ENCODE results near the gene ADARB2. TPM values are rescaled to one million over a fixed set of nuclear protein-coding genes. Genes with fewer than 3 reads are reported as not detected.

ADARB2 gene
- total RNA-seq, 1 donor from 2014 or later: not detected

DNA sequence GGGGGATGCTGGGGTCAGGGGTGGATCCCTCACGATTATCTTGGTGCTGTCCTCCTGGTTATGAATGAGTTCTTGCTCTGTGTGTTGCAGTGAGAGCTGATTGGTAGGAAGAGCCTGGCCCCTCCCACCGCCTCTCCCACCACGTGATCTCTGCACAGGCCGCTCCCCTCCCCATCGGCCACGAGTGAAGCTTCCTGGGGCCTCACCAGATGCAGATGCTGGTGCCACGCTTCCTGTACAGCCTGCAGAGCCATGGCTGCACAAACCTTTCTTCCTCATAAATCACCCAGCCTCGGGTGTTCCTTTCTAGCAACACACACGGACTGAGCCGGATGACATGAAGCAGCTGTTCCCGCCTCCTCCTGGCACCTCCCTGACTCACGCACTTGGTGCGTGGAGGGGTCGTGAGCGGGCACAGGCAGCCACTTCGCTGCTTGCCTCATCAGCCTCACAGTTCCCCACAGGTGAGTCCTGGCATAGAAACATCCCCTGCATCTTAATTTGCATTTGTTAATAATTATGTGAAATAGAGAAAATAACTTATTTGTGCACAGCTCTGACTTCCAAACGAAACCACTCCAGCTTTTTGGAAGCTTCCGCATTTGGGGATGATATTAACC is 210.8 kb downstream of the ADARB2 start:
- H3K9me3 ChIP-seq: no peaks in the 10 kb centered on the region
- intact Hi-C loops (cut with DNase I): no loop called here
- DNase-seq (ENCODE audit: low spot score in 2 of 2): no peak
- no peaks in the 10 kb centered on the region for H3K36me3 ChIP-seq
- TF ChIP-seq, protein P1, sequence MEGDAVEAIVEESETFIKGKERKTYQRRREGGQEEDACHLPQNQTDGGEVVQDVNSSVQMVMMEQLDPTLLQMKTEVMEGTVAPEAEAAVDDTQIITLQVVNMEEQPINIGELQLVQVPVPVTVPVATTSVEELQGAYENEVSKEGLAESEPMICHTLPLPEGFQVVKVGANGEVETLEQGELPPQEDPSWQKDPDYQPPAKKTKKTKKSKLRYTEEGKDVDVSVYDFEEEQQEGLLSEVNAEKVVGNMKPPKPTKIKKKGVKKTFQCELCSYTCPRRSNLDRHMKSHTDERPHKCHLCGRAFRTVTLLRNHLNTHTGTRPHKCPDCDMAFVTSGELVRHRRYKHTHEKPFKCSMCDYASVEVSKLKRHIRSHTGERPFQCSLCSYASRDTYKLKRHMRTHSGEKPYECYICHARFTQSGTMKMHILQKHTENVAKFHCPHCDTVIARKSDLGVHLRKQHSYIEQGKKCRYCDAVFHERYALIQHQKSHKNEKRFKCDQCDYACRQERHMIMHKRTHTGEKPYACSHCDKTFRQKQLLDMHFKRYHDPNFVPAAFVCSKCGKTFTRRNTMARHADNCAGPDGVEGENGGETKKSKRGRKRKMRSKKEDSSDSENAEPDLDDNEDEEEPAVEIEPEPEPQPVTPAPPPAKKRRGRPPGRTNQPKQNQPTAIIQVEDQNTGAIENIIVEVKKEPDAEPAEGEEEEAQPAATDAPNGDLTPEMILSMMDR (IDR thresholded peaks at IDR 0.05): no peak
- H3K27me3 ChIP-seq: no peaks in the 10 kb centered on the region
- H3K4me1 ChIP-seq: no peaks in the 10 kb centered on the region
- no peak overlapping the region for H3K4me3 ChIP-seq
- H3K27ac ChIP-seq: no peak overlapping the region

DNA sequence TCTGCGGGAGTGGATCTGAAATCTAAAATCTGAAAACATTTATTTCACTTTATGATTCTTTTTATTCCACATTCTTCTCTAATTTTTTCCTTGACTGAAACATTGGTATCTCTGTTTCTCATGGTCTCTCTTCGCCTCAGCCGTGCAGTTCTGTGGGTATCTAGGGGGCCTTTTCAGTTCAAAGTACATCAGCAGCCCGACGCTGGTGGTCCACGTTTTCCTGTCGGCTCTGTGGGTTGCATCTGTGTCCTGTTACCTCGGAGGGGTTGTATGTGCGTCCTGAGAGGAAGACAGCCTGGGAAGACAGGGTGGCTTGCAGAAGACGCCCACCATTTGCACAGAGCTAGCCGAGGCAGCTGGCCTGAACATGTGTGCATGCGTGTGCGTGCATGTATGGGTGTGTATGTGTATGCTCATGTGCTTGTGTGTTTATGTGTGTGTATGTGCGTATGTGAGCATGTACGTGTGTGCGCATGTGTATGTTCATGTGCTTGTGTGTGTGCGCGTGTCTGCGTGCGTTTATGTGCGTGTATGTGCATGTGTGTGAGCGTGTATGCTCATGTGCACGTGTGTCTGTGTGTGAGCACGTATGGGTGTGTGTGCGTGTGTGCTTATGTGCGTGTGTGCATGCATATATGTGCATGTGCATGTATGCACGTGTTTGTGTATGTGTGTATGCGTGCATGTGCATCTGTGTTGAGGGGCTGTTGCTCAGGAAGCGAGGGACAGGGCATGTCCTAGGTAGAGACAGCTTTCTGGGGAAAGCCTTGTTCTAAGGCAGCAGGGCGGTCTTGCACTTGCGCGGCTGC is 211.8 kb downstream of the ADARB2 start:
- Histone ChIP-seq H3K27me3 (no peaks in the 10 kb centered on the region), H3K27ac (no peak overlapping the region), H3K4me3 (no peak overlapping the region), H3K4me1 (no peaks in the 10 kb centered on the region), H3K9me3 (no peaks in the 10 kb centered on the region), H3K36me3 (no peaks in the 10 kb centered on the region)
- no peak for DNase-seq (ENCODE audit: low spot score in 2 of 2)
- intact Hi-C loops (cut with DNase I): no loop called here
- TF ChIP-seq, protein P1 (IDR thresholded peaks at IDR 0.05): no peak

DNA sequence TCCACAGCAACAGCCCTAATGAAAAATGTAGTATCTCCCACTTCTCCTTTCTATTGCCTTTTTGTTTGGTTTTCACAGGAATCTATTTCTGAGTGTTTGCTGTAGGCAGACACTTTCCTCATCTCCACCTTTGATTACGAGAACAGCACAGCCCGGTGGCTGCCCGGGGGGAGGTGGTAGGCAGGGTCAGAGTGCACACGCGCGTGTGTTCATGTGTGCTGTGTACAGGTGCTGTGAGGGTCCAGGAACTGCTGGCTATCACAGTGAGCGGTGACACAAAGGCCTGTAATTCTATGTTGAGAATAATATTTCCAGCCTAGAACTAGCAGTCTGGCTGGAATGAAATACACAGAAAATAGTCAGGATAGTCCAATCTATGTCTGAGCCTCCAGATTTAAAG is 212.8 kb downstream of the ADARB2 start:
- TF ChIP-seq, protein P1 (IDR thresholded peaks at IDR 0.05): no peak
- no peak for DNase-seq (ENCODE audit: low spot score in 2 of 2)
- Histone ChIP-seq H3K36me3 (no peaks in the 10 kb centered on the region), H3K4me3 (no peak overlapping the region), H3K27ac (no peak overlapping the region), H3K9me3 (no peaks in the 10 kb centered on the region), H3K4me1 (no peaks in the 10 kb centered on the region), H3K27me3 (no peaks in the 10 kb centered on the region)
- intact Hi-C loops (cut with DNase I): no loop called here

DNA sequence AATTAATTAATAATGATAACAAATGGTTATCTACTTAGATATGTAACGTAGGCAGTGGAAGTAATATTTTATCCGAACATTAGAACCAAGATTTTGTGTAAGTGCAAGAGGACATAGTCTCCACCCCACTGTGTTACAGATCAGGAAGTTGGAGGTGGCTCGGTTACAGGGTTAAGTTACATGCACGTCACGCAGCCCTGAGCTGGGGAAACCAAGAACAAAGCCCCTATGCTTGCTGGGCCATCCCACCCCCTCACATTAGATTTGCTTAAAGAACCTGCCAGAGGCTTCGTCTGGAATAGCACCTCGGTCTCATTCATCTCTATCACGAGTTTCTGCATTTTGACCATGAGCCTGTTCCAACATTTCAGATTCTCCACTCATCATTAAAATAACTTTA is 214.1 kb downstream of the ADARB2 start:
- Histone ChIP-seq H3K4me1 (no peaks in the 10 kb centered on the region), H3K9me3 (no peaks in the 10 kb centered on the region), H3K27ac (no peak overlapping the region), H3K36me3 (no peaks in the 10 kb centered on the region), H3K4me3 (no peak overlapping the region), H3K27me3 (no peaks in the 10 kb centered on the region)
- TF ChIP-seq, protein P1 (IDR thresholded peaks at IDR 0.05): no peak
- DNase-seq (ENCODE audit: low spot score in 2 of 2): no peak
- intact Hi-C loops (cut with DNase I): no loop called here

DNA sequence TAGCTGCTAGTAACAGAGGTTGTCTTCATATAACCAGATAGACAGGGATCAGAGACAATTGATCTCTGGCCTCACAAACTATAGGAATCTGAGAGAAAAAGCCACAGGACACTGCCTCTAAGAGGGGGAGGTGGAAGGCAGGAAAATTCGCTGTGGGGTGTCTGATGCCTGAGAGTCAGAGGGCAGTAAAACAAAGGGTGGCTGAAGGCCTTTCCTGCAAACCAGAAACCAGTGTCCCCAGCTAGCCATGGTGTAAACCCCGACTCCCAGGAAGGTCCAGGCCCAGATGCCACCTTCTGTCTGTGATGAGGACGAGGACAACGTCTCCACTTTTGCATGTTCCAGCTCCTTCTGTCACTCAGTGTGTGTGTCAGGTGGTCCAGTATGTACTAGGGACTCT is 215.1 kb downstream of the ADARB2 start:
- H3K9me3 ChIP-seq: no peaks in the 10 kb centered on the region
- intact Hi-C loops (cut with DNase I): no loop called here
- no peak overlapping the region for H3K27ac ChIP-seq
- H3K27me3 ChIP-seq: no peaks in the 10 kb centered on the region
- DNase-seq (ENCODE audit: low spot score in 2 of 2): no peak
- H3K4me1 ChIP-seq: no peaks in the 10 kb centered on the region
- H3K4me3 ChIP-seq: no peak overlapping the region
- TF ChIP-seq, protein P1 (IDR thresholded peaks at IDR 0.05): no peak
- H3K36me3 ChIP-seq: no peaks in the 10 kb centered on the region

All from ascending aorta (tissue), 2 donors.